ENCODE measurements around the gene GTPBP2. TPM values are rescaled to one million over a fixed set of nuclear protein-coding genes. Genes with fewer than 3 reads are reported as not detected.

Gene GTPBP2, protein sequence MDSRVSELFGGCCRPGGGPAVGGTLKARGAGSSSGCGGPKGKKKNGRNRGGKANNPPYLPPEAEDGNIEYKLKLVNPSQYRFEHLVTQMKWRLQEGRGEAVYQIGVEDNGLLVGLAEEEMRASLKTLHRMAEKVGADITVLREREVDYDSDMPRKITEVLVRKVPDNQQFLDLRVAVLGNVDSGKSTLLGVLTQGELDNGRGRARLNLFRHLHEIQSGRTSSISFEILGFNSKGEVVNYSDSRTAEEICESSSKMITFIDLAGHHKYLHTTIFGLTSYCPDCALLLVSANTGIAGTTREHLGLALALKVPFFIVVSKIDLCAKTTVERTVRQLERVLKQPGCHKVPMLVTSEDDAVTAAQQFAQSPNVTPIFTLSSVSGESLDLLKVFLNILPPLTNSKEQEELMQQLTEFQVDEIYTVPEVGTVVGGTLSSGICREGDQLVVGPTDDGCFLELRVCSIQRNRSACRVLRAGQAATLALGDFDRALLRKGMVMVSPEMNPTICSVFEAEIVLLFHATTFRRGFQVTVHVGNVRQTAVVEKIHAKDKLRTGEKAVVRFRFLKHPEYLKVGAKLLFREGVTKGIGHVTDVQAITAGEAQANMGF
- total RNA-seq (2016; rRNA removed; fragmentation: Illumina TruSeq; extraction: Trizol) (12.6 and 26.9 TPM in 2 replicates), polyA plus RNA-seq (2011; rRNA removed) (88.2 and 125 TPM in 2 replicates), polyA minus RNA-seq (2011; rRNA and poly(A)+ RNA removed; ENCODE audit: low replicate concordance) (115 and 123 TPM in 2 replicates), Bru-seq, nascent RNA (percentile 89 among the genes with signal in this experiment), BruChase-seq, experiment 1, labeled RNA remaining after a 6-hour chase (percentile 91 among the genes with signal in this experiment), BruChase-seq, experiment 2, labeled RNA remaining after a 2-hour chase (percentile 89 among the genes with signal in this experiment)
- total RNA-seq (2016; cell fraction: cytosol; rRNA removed; fragmentation: Illumina TruSeq; extraction: Trizol; ENCODE audit: low read depth) = 7.3 and 7.5 TPM in 2 replicates
- total RNA-seq (2016; cell fraction: insoluble cytoplasmic fraction; rRNA removed; fragmentation: Illumina TruSeq; extraction: Trizol) = 12.6 and 27.4 TPM in 2 replicates
- total RNA-seq (2016; cell fraction: membrane; rRNA removed; fragmentation: Illumina TruSeq; extraction: Trizol) = 12.6 and 13.7 TPM in 2 replicates
- 33.1 and 38.3 TPM in 2 replicates for total RNA-seq (2016; cell fraction: nucleus; rRNA removed; fragmentation: Illumina TruSeq; extraction: Trizol)
- polyA plus RNA-seq (2011; cell fraction: cytosol; rRNA removed) = 63.6 and 70.6 TPM in 2 replicates
- 320 and 379 TPM in 2 replicates for polyA plus RNA-seq (2011; cell fraction: nucleus; rRNA removed)
- polyA plus RNA-seq (2012) = 47.9 and 57.6 TPM in 2 replicates
- 3.6 and 4.1 TPM in 2 replicates for polyA plus RNA-seq (2016; cell fraction: cytosol; fragmentation: Illumina TruSeq; extraction: Trizol; ENCODE audit: low read depth)
- polyA plus RNA-seq (2016; cell fraction: insoluble cytoplasmic fraction; fragmentation: Illumina TruSeq; extraction: Trizol; ENCODE audit: low read depth) = 14.0 and 17.9 TPM in 2 replicates
- polyA plus RNA-seq (2016; cell fraction: membrane; fragmentation: Illumina TruSeq; extraction: Trizol; ENCODE audit: low read depth) = 9.7 and 10.2 TPM in 2 replicates
- polyA plus RNA-seq (2016; cell fraction: nucleus; fragmentation: Illumina TruSeq; extraction: Trizol; ENCODE audit: insufficient read depth, low read depth) = 87.7 and 90.6 TPM in 2 replicates
- polyA minus RNA-seq (2011; cell fraction: cytosol; rRNA and poly(A)+ RNA removed) = 22.8 and 31.0 TPM in 2 replicates
- 91.9 and 126 TPM in 2 replicates for polyA minus RNA-seq (2011; cell fraction: nucleus; rRNA and poly(A)+ RNA removed)
- long read RNA-seq, experiment 1, partial matches to known transcripts = 2 of 4 reads
- long read RNA-seq, experiment 1, other reads (novel, unspliced or antisense) = 0 of 4 reads
- long read RNA-seq, experiment 2, transcript GTPBP2-202 (12 exons, 2,933 nt) = major isoform, 36 of 111 reads
- long read RNA-seq, experiment 2, transcript GTPBP2-201 (12 exons, 2,830 nt) = minor isoform, 5 of 111 reads
- long read RNA-seq, experiment 2, partial matches to known transcripts = 33 of 111 reads
- long read RNA-seq, experiment 2, other reads (novel, unspliced or antisense) = 33 of 111 reads

DNA sequence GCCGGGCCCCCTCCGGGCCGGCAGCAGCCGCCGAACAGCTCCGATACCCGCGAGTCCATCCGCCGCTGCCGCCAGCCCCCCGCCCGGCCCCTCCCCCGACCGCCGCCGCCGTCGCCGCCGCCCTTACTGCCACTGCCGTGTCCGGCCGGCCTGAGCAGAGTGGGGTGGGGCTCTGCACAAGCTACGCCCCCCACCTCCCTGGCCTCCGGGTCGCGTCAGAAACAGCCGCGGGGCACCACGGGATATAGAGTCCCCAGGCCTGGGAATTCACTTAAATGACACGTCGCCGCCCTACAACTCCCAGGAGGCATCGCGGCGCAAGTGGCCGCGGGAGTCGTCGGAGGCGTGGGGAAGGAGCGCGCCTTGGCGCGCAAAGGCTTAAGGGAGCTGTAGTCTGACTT, at the start of gene GTPBP2:
Gene GTPBP2 (minus strand): TSS at position 161 of the 401 bp plus-strand sequence. CDS start 102 bp downstream, at position 59.
- ATAC-seq (peak; percentile 91), DNase-seq (ENCODE audit: low spot score) (peak; percentile 99), FAIRE-seq (peak; percentile 96)
- Histone ChIP-seq H3K79me2 (ENCODE audit: insufficient read depth, low read length) (peaks cover 17% of the 10 kb centered on the region), H3K4me1 (ENCODE audit: insufficient read depth, low read length) (peaks cover 36% of the 10 kb centered on the region), H3K4me3 (replicated peaks in 1 of 3; ENCODE audit: insufficient read depth in 1 of 3, low read depth in 2 of 3, low read length in 3 of 3) (peak within 1 kb of the TSS; percentile 76 to 89 (median 85)), H3K9ac (ENCODE audit: insufficient read depth, low read depth, low read length) (peak within 1 kb of the TSS; percentile 92), H2AFZ (ENCODE audit: low read length) (peak within 1 kb of the TSS; percentile 34), H3K9me3 (ENCODE audit: low read length) (no peaks in the 10 kb centered on the region), H3K36me3 (replicated peaks in 1 of 2; ENCODE audit: control insufficient read depth in 1 of 2, insufficient read depth in 2 of 2, low read length in 2 of 2) (peaks cover 21 to 23% of the 10 kb centered on the region in 2 experiments), H3K4me2 (ENCODE audit: low read depth, low read length) (peak within 1 kb of the TSS; percentile 99), H4K20me1 (ENCODE audit: insufficient read depth, low read length) (no peaks in the 10 kb centered on the region), H3K27me3 (ENCODE audit: control insufficient read depth in 1 of 2, insufficient read depth in 2 of 2, low read length in 2 of 2) (no peaks in the 10 kb centered on the region; a peak in 1 of 5 replicates), H3K27ac (ENCODE audit: extremely low read length, insufficient read depth, low read length) (peak within 1 kb of the TSS; percentile 87)
- ChIA-PET POLR2A (interaction anchor here (0.6 to 3.0 kb wide), 47 partner anchors 10 to 628 kb away, joined by 3 to 55 read pairs (median 5); partner anchors contain the start of genes ABCC10, HSP90AB1, LRRC73 and MRPS18A), CTCF (ENCODE audit: low intra/inter-chr PET ratio, low total read pairs) (no interaction called here)
- BruUV-seq (replicated peaks) = no TSS peak
- 5% methylated on average over 17 of the region's 46 CpGs for WGBS (ENCODE audit: low lambda C conversion rate)
- intact Hi-C loops (cut with micrococcal nuclease; ENCODE audit: unreplicated experiment) (loop anchor here (5.0 kb wide), 1 partner anchor 457 kb away; the partner anchor contains the start of gene SRF), in situ Hi-C loops (cut with HindIII; ENCODE audit: extremely low pct_ligation_motif_present, low pct_unique_long_range_greater_than_20kb) (no loop called here)
- peak; percentile 71; the same call in 1 of the 2 replicates for TF ChIP-seq RBFOX2 (IDR thresholded peaks at IDR 0.05; ENCODE audit: low read depth, low read length)
- TF ChIP-seq ZFP82 (CRISPR knock-in tag; IDR thresholded peaks at IDR 0.05; ENCODE audit: borderline replicate concordance) = no peak
- TF ChIP-seq, protein P1, sequence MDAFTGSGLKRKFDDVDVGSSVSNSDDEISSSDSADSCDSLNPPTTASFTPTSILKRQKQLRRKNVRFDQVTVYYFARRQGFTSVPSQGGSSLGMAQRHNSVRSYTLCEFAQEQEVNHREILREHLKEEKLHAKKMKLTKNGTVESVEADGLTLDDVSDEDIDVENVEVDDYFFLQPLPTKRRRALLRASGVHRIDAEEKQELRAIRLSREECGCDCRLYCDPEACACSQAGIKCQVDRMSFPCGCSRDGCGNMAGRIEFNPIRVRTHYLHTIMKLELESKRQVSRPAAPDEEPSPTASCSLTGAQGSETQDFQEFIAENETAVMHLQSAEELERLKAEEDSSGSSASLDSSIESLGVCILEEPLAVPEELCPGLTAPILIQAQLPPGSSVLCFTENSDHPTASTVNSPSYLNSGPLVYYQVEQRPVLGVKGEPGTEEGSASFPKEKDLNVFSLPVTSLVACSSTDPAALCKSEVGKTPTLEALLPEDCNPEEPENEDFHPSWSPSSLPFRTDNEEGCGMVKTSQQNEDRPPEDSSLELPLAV (CRISPR knock-in tag; conservative IDR thresholded peaks at IDR 0.05; ENCODE audit: low read depth) = no peak
- TF ChIP-seq, protein P2, sequence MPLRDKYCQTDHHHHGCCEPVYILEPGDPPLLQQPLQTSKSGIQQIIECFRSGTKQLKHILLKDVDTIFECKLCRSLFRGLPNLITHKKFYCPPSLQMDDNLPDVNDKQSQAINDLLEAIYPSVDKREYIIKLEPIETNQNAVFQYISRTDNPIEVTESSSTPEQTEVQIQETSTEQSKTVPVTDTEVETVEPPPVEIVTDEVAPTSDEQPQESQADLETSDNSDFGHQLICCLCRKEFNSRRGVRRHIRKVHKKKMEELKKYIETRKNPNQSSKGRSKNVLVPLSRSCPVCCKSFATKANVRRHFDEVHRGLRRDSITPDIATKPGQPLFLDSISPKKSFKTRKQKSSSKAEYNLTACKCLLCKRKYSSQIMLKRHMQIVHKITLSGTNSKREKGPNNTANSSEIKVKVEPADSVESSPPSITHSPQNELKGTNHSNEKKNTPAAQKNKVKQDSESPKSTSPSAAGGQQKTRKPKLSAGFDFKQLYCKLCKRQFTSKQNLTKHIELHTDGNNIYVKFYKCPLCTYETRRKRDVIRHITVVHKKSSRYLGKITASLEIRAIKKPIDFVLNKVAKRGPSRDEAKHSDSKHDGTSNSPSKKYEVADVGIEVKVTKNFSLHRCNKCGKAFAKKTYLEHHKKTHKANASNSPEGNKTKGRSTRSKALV (CRISPR knock-in tag; IDR thresholded peaks at IDR 0.05) = no peak
- TF ChIP-seq POLR2AphosphoS2 (IDR thresholded peaks at IDR 0.05; ENCODE audit: low read depth, low read length) = no peak
- no peak for TF ChIP-seq NR2F6 (IDR thresholded peaks at IDR 0.05)
- TF ChIP-seq NR2F6 (CRISPR knock-in tag; IDR thresholded peaks at IDR 0.05) = no peak
- 0 out of 2 replicates have a peak, but pooled peaks have one; percentile 3 for TF ChIP-seq ZNF652 (CRISPR knock-in tag; IDR thresholded peaks at IDR 0.05; ENCODE audit: borderline replicate concordance, low read depth)
- no peak for TF ChIP-seq CEBPB (IDR thresholded peaks at IDR 0.05; ENCODE audit: borderline replicate concordance, low read depth, low read length)
- no peak for TF ChIP-seq NCOA5 (CRISPR knock-in tag; IDR thresholded peaks at IDR 0.05)
- no peak for TF ChIP-seq ZNF264 (CRISPR knock-in tag; IDR thresholded peaks at IDR 0.05)
- TF ChIP-seq ZNF138 (CRISPR knock-in tag; IDR thresholded peaks at IDR 0.05; ENCODE audit: low read depth) = no peak
- TF ChIP-seq ZBTB1 (CRISPR knock-in tag; IDR thresholded peaks at IDR 0.05; ENCODE audit: borderline replicate concordance) = no peak
- TF ChIP-seq ZNF552 (CRISPR knock-in tag; IDR thresholded peaks at IDR 0.05; ENCODE audit: borderline replicate concordance) = no peak
- no peak for TF ChIP-seq DNMT1 (CRISPR knock-in tag; IDR thresholded peaks at IDR 0.05)
